Lung (tissue), 5 donors: Measurements from ENCODE around the gene UQCRC1. TPM values are rescaled to one million over a fixed set of nuclear protein-coding genes. Genes with fewer than 3 reads are reported as not detected.

ENCODE experiments used
- polyA plus RNA-seq, 2 donors: library from polyadenylated mRNA; stranded (reverse); fragments of 200-250 nt; gene quantifications; one replicate each; pipeline ENCODE4 v1.2.1, GENCODE V29; 2013
- small RNA-seq: library from RNA; depleted of rRNA; stranded (forward); fragments of <200 nt; gene quantifications from one replicate; pipeline ENCODE3, GENCODE V24; 2014; ENCODE audit warnings: low replicate concordance
- total RNA-seq, 2 donors: library from RNA; depleted of rRNA in 1 of 2; stranded (reverse); fragments of >200 nt in 1 of 2; gene quantifications; one replicate each; pipeline ENCODE4 v1.2.1, GENCODE V29; 2014 to 2021
- donor health status: Bipolar disorder and iron deficiency.
- donor health status: healthy.
- donor health status: DM: yes; HTN: yes; CAD: no.

Gene UQCRC1
- total and polyA plus RNA-seq, 4 donors, result 98.5 to 225 (median 176) TPM

Small RNAs within 50 kb of the gene (small RNA-seq; reads per million reads assigned to genes)
- not detected for gene MIR6823

Other genes starting within 250 kb of the UQCRC1 start
- gene FBXW12, start 237.4 kb downstream of the UQCRC1 start, total RNA-seq, result not detected
- not detected for gene FBXW12, start 237.4 kb downstream of the UQCRC1 start, polyA plus RNA-seq
- gene PLXNB1, start 179.6 kb downstream of the UQCRC1 start, total RNA-seq, result 100 to 1,000 TPM in 1 of 2 donors, 10 to 100 TPM in 1; 89.8 to 123 TPM
- gene PLXNB1, start 179.6 kb downstream of the UQCRC1 start, polyA plus RNA-seq, result 10 to 100 TPM; 36.0 to 82.4 TPM
- gene CCDC51, start 169.5 kb downstream of the UQCRC1 start, total RNA-seq, result 10 to 100 TPM in 1 of 2 donors, 1 to 10 TPM in 1; 8.4 to 14.4 TPM
- 10 to 100 TPM in 1 of 2 donors, 1 to 10 TPM in 1; 6.6 to 13.8 TPM for gene CCDC51, start 169.5 kb downstream of the UQCRC1 start, polyA plus RNA-seq
- gene TMA7, start 169.4 kb downstream of the UQCRC1 start, total RNA-seq, result 100 to 1,000 TPM; 152 to 176 TPM
- 100 to 1,000 TPM; 302 to 985 TPM for gene TMA7, start 169.4 kb downstream of the UQCRC1 start, polyA plus RNA-seq
- gene ATRIP, start 162.9 kb downstream of the UQCRC1 start, total RNA-seq, result 1 to 10 TPM; 7.1 to 7.6 TPM
- gene ATRIP, start 162.9 kb downstream of the UQCRC1 start, polyA plus RNA-seq, result 1 to 10 TPM; 4.8 to 5.4 TPM
- gene SHISA5, start 105.5 kb downstream of the UQCRC1 start, total RNA-seq, result 100 to 1,000 TPM in 1 of 2 donors, 10 to 100 TPM in 1; 70.5 to 184 TPM
- 100 to 1,000 TPM in 1 of 2 donors, 10 to 100 TPM in 1; 87.2 to 176 TPM for gene SHISA5, start 105.5 kb downstream of the UQCRC1 start, polyA plus RNA-seq
- 10 to 100 TPM in 1 of 2 donors, 1 to 10 TPM in 1; 9.4 to 14.8 TPM for gene PFKFB4, start 52.8 kb downstream of the UQCRC1 start, total RNA-seq
- gene PFKFB4, start 52.8 kb downstream of the UQCRC1 start, polyA plus RNA-seq, result 10 to 100 TPM in 1 of 2 donors, 1 to 10 TPM in 1; 3.6 to 15.9 TPM
- gene UCN2, start 45.9 kb downstream of the UQCRC1 start, total RNA-seq, result under 1 TPM in 1 of 2 donors, not detected in 1; 0.18 TPM
- gene UCN2, start 45.9 kb downstream of the UQCRC1 start, polyA plus RNA-seq, result under 1 TPM; 0.07 to 0.16 TPM
- gene COL7A1, start 14.3 kb downstream of the UQCRC1 start, total RNA-seq, result 10 to 100 TPM in 1 of 2 donors, 1 to 10 TPM in 1; 8.9 to 18.7 TPM
- gene COL7A1, start 14.3 kb downstream of the UQCRC1 start, polyA plus RNA-seq, result 1 to 10 TPM; 4.3 to 8.2 TPM
- not detected for gene TMEM89, start 12.1 kb upstream of the UQCRC1 start, total RNA-seq
- under 1 TPM in 1 of 2 donors, not detected in 1; 0.22 TPM for gene TMEM89, start 12.1 kb upstream of the UQCRC1 start, polyA plus RNA-seq
- gene SLC26A6, start 25.8 kb upstream of the UQCRC1 start, total RNA-seq, result 10 to 100 TPM; 14.6 to 24.5 TPM
- 10 to 100 TPM; 16.3 to 22.9 TPM for gene SLC26A6, start 25.8 kb upstream of the UQCRC1 start, polyA plus RNA-seq
- gene CELSR3, start 53.2 kb upstream of the UQCRC1 start, total RNA-seq, result 1 to 10 TPM; 1.7 to 2.0 TPM
- 1 to 10 TPM in 1 of 2 donors, under 1 TPM in 1; 0.71 to 1.2 TPM for gene CELSR3, start 53.2 kb upstream of the UQCRC1 start, polyA plus RNA-seq
- 10 to 100 TPM; 10.2 to 22.0 TPM for gene NCKIPSD, start 76.3 kb upstream of the UQCRC1 start, total RNA-seq
- 10 to 100 TPM in 1 of 2 donors, 1 to 10 TPM in 1; 9.0 to 13.0 TPM for gene NCKIPSD, start 76.3 kb upstream of the UQCRC1 start, polyA plus RNA-seq
- 100 to 1,000 TPM in 1 of 2 donors, 10 to 100 TPM in 1; 54.3 to 128 TPM for gene IP6K2, start 107.6 kb upstream of the UQCRC1 start, total RNA-seq
- 10 to 100 TPM; 55.2 to 67.6 TPM for gene IP6K2, start 107.6 kb upstream of the UQCRC1 start, polyA plus RNA-seq
- 10 to 100 TPM; 24.2 to 72.8 TPM for gene PRKAR2A, start 238.2 kb upstream of the UQCRC1 start, total RNA-seq
- 10 to 100 TPM; 10.3 to 16.7 TPM for gene PRKAR2A, start 238.2 kb upstream of the UQCRC1 start, polyA plus RNA-seq